HepG2 (cell line): ENCODE measurements around the gene RHOT2. TPM values are rescaled to one million over a fixed set of nuclear protein-coding genes. Genes with fewer than 3 reads are reported as not detected.

Experiments
- ADNP ChIP-seq: sonication (generic); formaldehyde crosslinking; IDR thresholded peaks from 2 replicates; pipeline ENCODE4 v1.4.0; 2020; ENCODE audit warnings: missing genetic modification reagents
- AGO1 ChIP-seq: fragments of 200-400 bp; formaldehyde crosslinking; IDR thresholded peaks from 2 replicates; pipeline ENCODE4 v1.6.1; 2017; ENCODE audit warnings: mild to moderate bottlenecking, low read depth, low read length, moderate library complexity; ENCODE audit not compliant: poor library complexity, severe bottlenecking
- BCLAF1 ChIP-seq: fragments of 450-650 bp; IDR thresholded peaks from 2 replicates; pipeline ENCODE4 v1.6.1; 2017; ENCODE audit warnings: mild to moderate bottlenecking
- BORCS8-MEF2B ChIP-seq: sonication (generic); formaldehyde crosslinking; IDR thresholded peaks from 2 replicates; pipeline ENCODE4 v1.8.0; 2022; ENCODE audit warnings: mild to moderate bottlenecking, missing genetic modification reagents
- CCDC6 ChIP-seq: sonication (generic); formaldehyde crosslinking; IDR thresholded peaks from 2 replicates; pipeline ENCODE4 v1.8.1; 2022; ENCODE audit warnings: mild to moderate bottlenecking, missing genetic modification reagents, moderate library complexity
- DDIT3 ChIP-seq: sonication (generic); formaldehyde crosslinking; IDR thresholded peaks from 2 replicates; pipeline ENCODE4 v1.4.0; 2020; ENCODE audit warnings: mild to moderate bottlenecking, missing genetic modification reagents
- GLMP ChIP-seq: sonication (generic); formaldehyde crosslinking; IDR thresholded peaks from 2 replicates; pipeline ENCODE4 v1.9.0; 2021; ENCODE audit warnings: missing genetic modification reagents, mild to moderate bottlenecking, borderline replicate concordance
- GPN1 ChIP-seq: sonication (generic); formaldehyde crosslinking; IDR thresholded peaks from 2 replicates; pipeline ENCODE4 v1.5.1; 2020; ENCODE audit warnings: missing genetic modification reagents, borderline replicate concordance
- KLF16 ChIP-seq, 2 experiments: sonication (generic) in 1 of 2; formaldehyde crosslinking in 1 of 2; IDR thresholded peaks; 2 replicates each; pipeline versions ENCODE4 v1.6.1 to v1.8.0; 2016 to 2023; ENCODE audit warnings: missing genetic modification reagents in 2 of 2, missing compliant biosample characterization in 1 of 2
- MAFF ChIP-seq: IDR thresholded peaks from 2 replicates; pipeline ENCODE4 v1.6.1; 2011; ENCODE audit warnings: low read depth, low read length, improper control_type of control experiment
- NCOA5 ChIP-seq: sonication (generic); formaldehyde crosslinking; IDR thresholded peaks from 2 replicates; pipeline ENCODE4 v1.4.0; 2020; ENCODE audit warnings: missing genetic modification reagents
- NFIC ChIP-seq: IDR thresholded peaks from 2 replicates; pipeline ENCODE4 v1.6.1; 2012; ENCODE audit warnings: mild to moderate bottlenecking, low read length, inconsistent platforms
- NFYC ChIP-seq: IDR thresholded peaks from 2 replicates; pipeline ENCODE4 v1.6.1; 2016; ENCODE audit warnings: missing genetic modification reagents, missing compliant biosample characterization
- POGK ChIP-seq: sonication (generic); formaldehyde crosslinking; conservative IDR thresholded peaks from 2 replicates; pipeline ENCODE4 v1.8.0; 2022; ENCODE audit warnings: mild to moderate bottlenecking, moderate library complexity, missing genetic modification reagents
- RAD21 ChIP-seq: fragments of 450-650 bp; formaldehyde crosslinking; IDR thresholded peaks from 2 replicates; pipeline ENCODE4 v1.5.0; 2020; ENCODE audit warnings: mild to moderate bottlenecking
- RAD51 ChIP-seq: fragments of 450-650 bp; IDR thresholded peaks from 2 replicates; pipeline ENCODE4 v1.6.1; 2016; ENCODE audit warnings: borderline replicate concordance
- SETDB1 ChIP-seq: sonication (generic); formaldehyde crosslinking; IDR thresholded peaks from 2 replicates; pipeline ENCODE4 v1.5.1; 2020; ENCODE audit warnings: missing genetic modification reagents, mild to moderate bottlenecking, borderline replicate concordance
- SP2 ChIP-seq: sonication (generic); formaldehyde crosslinking; IDR thresholded peaks from 2 replicates; pipeline ENCODE4 v1.5.1; 2020; ENCODE audit warnings: mild to moderate bottlenecking, missing genetic modification reagents
- TMF1 ChIP-seq: sonication (generic); formaldehyde crosslinking; IDR thresholded peaks from 2 replicates; pipeline ENCODE4 v1.8.1; 2022; ENCODE audit warnings: low read depth, missing genetic modification reagents
- TRAFD1 ChIP-seq: sonication (generic); formaldehyde crosslinking; IDR thresholded peaks from 2 replicates; pipeline ENCODE4 v1.5.1; 2020; ENCODE audit warnings: missing genetic modification reagents, mild to moderate bottlenecking, borderline replicate concordance
- ZNF121 ChIP-seq: sonication (generic); formaldehyde crosslinking; IDR thresholded peaks from 2 replicates; pipeline ENCODE4 v1.5.0; 2020; ENCODE audit warnings: mild to moderate bottlenecking, missing genetic modification reagents
- ZNF138 ChIP-seq: sonication (generic); formaldehyde crosslinking; IDR thresholded peaks from 2 replicates; pipeline ENCODE4 v1.5.0; 2020; ENCODE audit warnings: mild to moderate bottlenecking, low read depth, missing genetic modification reagents
- ZNF292 ChIP-seq: sonication (generic); formaldehyde crosslinking; IDR thresholded peaks from 2 replicates; pipeline ENCODE4 v1.8.1; 2022; ENCODE audit warnings: mild to moderate bottlenecking, low read depth, missing genetic modification reagents, borderline replicate concordance
- polyA plus RNA-seq, 8 experiments: library from polyadenylated mRNA; depleted of rRNA in 3 of 8; stranded (reverse) in 7 of 8; unstranded in 1 of 8; fragments of >200 nt; fragmentation: Illumina TruSeq in 4 of 8; extraction: Trizol in 4 of 8; gene quantifications; 2 replicates each; pipeline versions ENCODE4 v1.2.1 to v1.2.3, GENCODE V29; 2011 to 2016; ENCODE audit warnings: low read depth in 4 of 8, missing spikeins in 1 of 8, mixed read lengths in 1 of 8; ENCODE audit not compliant: insufficient read depth in 1 of 8
- total RNA-seq, 5 experiments: library from RNA; depleted of rRNA; stranded (reverse); fragments of >200 nt; fragmentation: Illumina TruSeq; extraction: Trizol; gene quantifications; 2 replicates each; pipeline ENCODE4 v1.2.3, GENCODE V29; 2016; ENCODE audit warnings: low read depth in 1 of 5

The RHOT2 gene
- total and polyA plus RNA-seq, 2 of the 13 experiments (the other 11 are each of a cell fraction or from before 2014, with no cell fraction given) = 63.6 to 76.9 TPM

GRCh38 chr16:630815-631405 lies 37.0 kb upstream of the RHOT2 start, which contains the start of gene WFIKKN1 (continued):
- TF ChIP-seq POGK (CRISPR knock-in tag) (no peak), DDIT3 (CRISPR knock-in tag) (no peak), RAD21 (no peak), TRAFD1 (CRISPR knock-in tag) (no peak), ADNP (CRISPR knock-in tag) (no peak), NFYC (no peak), NCOA5 (CRISPR knock-in tag) (no peak), SP2 (CRISPR knock-in tag) (peak; percentile 19; the same call in 1 of the 2 replicates), SETDB1 (CRISPR knock-in tag) (no peak), GPN1 (CRISPR knock-in tag) (no peak), AGO1 (peak; percentile 94), GLMP (CRISPR knock-in tag) (no peak), ZNF292 (CRISPR knock-in tag) (peak; percentile 35; the same call in 1 of the 2 replicates), MAFF (no peak), KLF16 (CRISPR knock-in tag; IDR thresholded peaks at IDR 0.05) (peak in 1 of 2 experiments; percentile 77; a peak in 2 of 4 replicates), BCLAF1 (no peak), ZNF121 (no peak), ZNF138 (CRISPR knock-in tag) (no peak), CCDC6 (CRISPR knock-in tag) (no peak), RAD51 (no peak), NFIC (no peak), TMF1 (no peak), BORCS8-MEF2B (CRISPR knock-in tag) (no peak)
